ENCODE results near the gene ZNF77. TPM values are rescaled to one million over a fixed set of nuclear protein-coding genes. Genes with fewer than 3 reads are reported as not detected.

ZNF77 gene
- total and polyA plus RNA-seq, 12 donors, result 1.0 to 2.9 (median 2.3) TPM

DNA sequence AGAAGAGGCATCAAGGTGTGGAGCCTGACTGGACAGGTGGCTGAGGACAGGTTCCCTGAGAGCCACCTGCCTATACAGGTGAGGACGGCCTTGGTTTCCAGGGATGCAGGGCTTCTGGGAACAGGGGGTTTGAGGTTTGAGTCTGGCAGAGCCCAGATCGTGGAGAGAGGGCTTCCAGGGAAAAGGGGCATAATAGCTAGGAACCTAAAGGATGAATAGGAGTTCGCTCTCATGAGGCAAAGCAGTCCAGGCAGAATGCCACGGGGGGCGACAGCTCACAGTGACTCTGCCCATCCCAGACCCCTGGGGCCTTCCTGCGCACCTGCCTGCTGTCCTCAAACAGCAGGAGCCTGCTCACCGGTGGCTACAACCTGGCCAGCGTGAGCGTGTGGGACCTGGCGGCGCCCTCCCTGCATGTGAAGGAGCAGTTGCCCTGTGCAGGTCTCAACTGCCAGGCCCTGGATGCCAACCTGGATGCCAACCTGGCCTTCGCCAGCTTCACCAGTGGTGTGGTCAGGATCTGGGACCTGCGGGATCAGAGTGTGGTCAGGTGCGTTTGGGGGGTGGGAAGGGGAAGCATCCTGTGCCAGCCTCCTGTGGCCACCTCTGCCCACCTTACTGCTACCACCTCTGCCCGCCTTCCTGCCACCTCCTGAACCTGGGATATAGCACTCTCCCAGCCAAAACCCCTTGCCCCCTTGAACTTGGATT, 44.6 kb upstream of the ZNF77 start:
- ATAC-seq, result no peak
- H3K36me3 ChIP-seq, result no peaks in the 10 kb centered on the region
- H3K4me1 ChIP-seq, result peaks cover 0 to 11% (median 2%) of the 10 kb centered on the region in 9 donors
- H3K4me3 ChIP-seq, result no peak overlapping the region
- intact Hi-C loops (cut with DNase I), result loop anchor here in 2 of 10 donors (5.0 to 10.0 kb wide), 2 partner anchors 43 to 45 kb away; no protein-coding TSS in a partner anchor
- no peaks in the 10 kb centered on the region for H3K9me3 ChIP-seq
- TF ChIP-seq, protein P1, sequence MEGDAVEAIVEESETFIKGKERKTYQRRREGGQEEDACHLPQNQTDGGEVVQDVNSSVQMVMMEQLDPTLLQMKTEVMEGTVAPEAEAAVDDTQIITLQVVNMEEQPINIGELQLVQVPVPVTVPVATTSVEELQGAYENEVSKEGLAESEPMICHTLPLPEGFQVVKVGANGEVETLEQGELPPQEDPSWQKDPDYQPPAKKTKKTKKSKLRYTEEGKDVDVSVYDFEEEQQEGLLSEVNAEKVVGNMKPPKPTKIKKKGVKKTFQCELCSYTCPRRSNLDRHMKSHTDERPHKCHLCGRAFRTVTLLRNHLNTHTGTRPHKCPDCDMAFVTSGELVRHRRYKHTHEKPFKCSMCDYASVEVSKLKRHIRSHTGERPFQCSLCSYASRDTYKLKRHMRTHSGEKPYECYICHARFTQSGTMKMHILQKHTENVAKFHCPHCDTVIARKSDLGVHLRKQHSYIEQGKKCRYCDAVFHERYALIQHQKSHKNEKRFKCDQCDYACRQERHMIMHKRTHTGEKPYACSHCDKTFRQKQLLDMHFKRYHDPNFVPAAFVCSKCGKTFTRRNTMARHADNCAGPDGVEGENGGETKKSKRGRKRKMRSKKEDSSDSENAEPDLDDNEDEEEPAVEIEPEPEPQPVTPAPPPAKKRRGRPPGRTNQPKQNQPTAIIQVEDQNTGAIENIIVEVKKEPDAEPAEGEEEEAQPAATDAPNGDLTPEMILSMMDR (IDR thresholded peaks at IDR 0.05), result no peak
- 96 to 98% methylated on average over 15 of the region's 15 CpGs for WGBS, 2 donors
- H3K27ac ChIP-seq, result no peak overlapping the region
- peaks cover 0 to 7% (median 0%) of the 10 kb centered on the region in 7 donors for H3K27me3 ChIP-seq
- DNase-seq, result no peak

DNA sequence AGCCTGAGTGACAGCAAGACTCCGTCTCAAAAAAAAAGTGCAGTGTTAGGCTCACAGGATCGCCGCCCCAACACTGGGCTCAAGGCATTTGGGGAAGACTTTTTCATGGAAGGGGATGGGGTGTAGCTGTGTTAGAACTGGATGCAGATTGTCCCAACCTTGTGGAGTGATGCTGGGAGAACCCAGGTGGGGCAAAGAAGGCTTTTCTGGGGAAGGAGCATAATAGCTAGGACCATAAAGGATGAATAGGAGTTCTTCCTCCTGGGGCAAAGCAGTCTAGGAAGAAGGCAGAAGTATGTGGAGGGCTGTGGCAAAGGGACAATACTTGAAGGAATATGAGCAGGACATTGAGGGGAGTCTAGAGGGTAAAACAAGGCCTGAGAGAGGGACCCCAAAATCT, 43.8 kb upstream of the ZNF77 start:
- H3K27me3 ChIP-seq, result peaks cover 0 to 16% (median 0%) of the 10 kb centered on the region in 7 donors
- intact Hi-C loops (cut with DNase I), result loop anchor here in 2 of 10 donors (5.0 to 10.0 kb wide), 2 partner anchors 44 to 46 kb away; no protein-coding TSS in a partner anchor
- no peak overlapping the region for H3K4me3 ChIP-seq
- ATAC-seq (no peak), DNase-seq (no peak)
- 92 to 95% methylated on average over 3 of the region's 3 CpGs for WGBS, 2 donors
- TF ChIP-seq, protein P1 (IDR thresholded peaks at IDR 0.05), result no peak
- H3K36me3 ChIP-seq, result no peaks in the 10 kb centered on the region
- no peaks in the 10 kb centered on the region for H3K9me3 ChIP-seq
- peaks cover 3 to 19% (median 10%) of the 10 kb centered on the region in 9 donors for H3K4me1 ChIP-seq
- no peak overlapping the region for H3K27ac ChIP-seq

- Histone ChIP-seq H3K9me3 (no peaks in the 10 kb centered on the region), H3K36me3 (no peaks in the 10 kb centered on the region), H3K4me1 (peaks cover 11 to 27% (median 18%) of the 10 kb centered on the region in 9 donors), H3K27me3 (peaks cover 0 to 18% (median 0%) of the 10 kb centered on the region in 7 donors), H3K27ac (no peak overlapping the region), H3K4me3 (no peak overlapping the region)
- DNase-seq (no peak), ATAC-seq (no peak)
- intact Hi-C loops (cut with DNase I), result loop anchor here in 2 of 10 donors (5.0 to 10.0 kb wide), 2 partner anchors 45 to 47 kb away; no protein-coding TSS in a partner anchor
- TF ChIP-seq, protein P1 (IDR thresholded peaks at IDR 0.05), result no peak
- WGBS, 2 donors, result 81 to 86% methylated on average over 12 of the region's 12 CpGs
Measured at GRCh38 chr19:2987797-2988196, 43.0 kb upstream of the ZNF77 start.

DNA sequence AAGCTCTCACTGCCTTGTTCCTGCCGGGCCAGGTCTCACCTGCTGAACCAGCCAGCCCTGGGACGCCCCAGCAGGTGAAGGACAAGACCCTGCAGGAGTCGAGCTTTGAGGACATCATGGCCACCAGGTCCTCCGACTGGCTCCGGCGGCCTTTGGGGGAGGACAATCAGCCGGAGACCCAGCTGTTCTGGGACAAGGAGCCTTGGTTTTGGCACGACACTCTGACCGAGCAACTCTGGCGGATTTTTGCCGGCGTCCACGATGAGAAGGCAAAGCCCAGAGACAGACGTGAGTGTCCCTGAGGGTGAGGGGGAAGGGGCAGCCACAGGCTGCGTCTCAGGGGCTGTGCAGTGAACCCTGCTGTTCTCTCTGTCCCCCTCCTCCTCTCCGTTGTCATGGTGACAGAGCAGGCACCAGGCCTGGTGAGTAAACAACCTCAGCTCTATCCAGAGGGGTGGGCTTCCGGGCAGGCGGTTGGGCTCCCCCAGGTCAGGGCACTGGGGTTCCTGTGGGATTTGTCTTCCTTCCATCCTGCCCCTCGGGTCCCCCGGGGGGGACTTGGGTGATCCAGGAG, 42.3 kb upstream of the ZNF77 start:
- Histone ChIP-seq H3K9me3 (no peaks in the 10 kb centered on the region), H3K27me3 (peaks cover 0 to 18% (median 0%) of the 10 kb centered on the region in 7 donors), H3K36me3 (no peaks in the 10 kb centered on the region), H3K27ac (no peak overlapping the region), H3K4me3 (no peak overlapping the region), H3K4me1 (peaks cover 14 to 33% (median 24%) of the 10 kb centered on the region in 9 donors)
- ATAC-seq (no peak), DNase-seq (no peak)
- TF ChIP-seq, protein P1 (IDR thresholded peaks at IDR 0.05), result no peak
- intact Hi-C loops (cut with DNase I), result loop anchor here in 2 of 10 donors (5.0 to 10.0 kb wide), 2 partner anchors 45 to 48 kb away; no protein-coding TSS in a partner anchor
- WGBS, 2 donors, result 39% methylated on average over 20 of the region's 20 CpGs

Measured in heart right ventricle (tissue), 16 donors.